ENCODE measurements around the gene BORCS6. TPM values are rescaled to one million over a fixed set of nuclear protein-coding genes. Genes with fewer than 3 reads are reported as not detected.

The BORCS6 gene
- total and polyA plus RNA-seq, 2 of the 13 experiments (the other 11 are each of a cell fraction or from before 2014, with no cell fraction given), result 2.0 to 5.1 TPM

DNA sequence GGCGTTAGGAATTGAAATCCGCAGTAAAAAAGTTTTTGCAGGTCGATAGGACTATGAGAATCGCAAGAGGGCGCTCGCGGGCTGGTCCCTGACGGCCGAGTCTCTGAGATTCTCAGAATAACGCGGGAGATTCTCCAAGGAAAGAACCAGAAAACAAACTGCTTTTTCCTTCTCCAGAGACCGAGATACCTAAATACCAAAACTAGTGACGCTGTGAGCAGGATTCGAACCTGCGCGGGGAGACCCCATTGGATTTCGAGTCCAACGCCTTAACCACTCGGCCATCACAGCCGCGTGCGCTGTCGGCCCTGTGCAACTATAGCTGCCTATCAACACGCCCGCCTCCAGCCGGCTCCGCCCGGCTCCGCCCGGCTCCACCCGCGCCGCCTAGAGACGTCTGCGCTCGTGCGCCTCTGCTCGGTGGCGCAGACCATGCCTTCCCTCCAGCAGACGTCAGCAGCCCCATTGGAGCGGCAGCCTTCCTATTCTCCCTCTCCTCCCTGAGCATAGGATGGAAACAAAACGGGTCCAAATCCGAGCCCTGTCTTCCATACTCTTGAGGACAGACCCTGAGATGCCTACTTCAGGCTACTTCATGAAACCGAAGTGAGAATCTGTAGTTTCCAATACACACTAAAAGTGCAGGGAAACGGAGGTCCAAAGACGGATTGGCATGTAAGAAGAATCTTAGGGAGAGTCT, 51.2 kb downstream of the BORCS6 start (continued):
- TF ChIP-seq, protein P1, sequence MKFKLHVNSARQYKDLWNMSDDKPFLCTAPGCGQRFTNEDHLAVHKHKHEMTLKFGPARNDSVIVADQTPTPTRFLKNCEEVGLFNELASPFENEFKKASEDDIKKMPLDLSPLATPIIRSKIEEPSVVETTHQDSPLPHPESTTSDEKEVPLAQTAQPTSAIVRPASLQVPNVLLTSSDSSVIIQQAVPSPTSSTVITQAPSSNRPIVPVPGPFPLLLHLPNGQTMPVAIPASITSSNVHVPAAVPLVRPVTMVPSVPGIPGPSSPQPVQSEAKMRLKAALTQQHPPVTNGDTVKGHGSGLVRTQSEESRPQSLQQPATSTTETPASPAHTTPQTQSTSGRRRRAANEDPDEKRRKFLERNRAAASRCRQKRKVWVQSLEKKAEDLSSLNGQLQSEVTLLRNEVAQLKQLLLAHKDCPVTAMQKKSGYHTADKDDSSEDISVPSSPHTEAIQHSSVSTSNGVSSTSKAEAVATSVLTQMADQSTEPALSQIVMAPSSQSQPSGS (CRISPR knock-in tag; IDR thresholded peaks at IDR 0.05), result peak; percentile 56; the same call in 1 of the 2 replicates
- TF ChIP-seq ZNF709 (CRISPR knock-in tag; IDR thresholded peaks at IDR 0.05) (peak; percentile 48; the same call in 1 of the 2 replicates), ZNF550 (CRISPR knock-in tag; IDR thresholded peaks at IDR 0.05; ENCODE audit: borderline replicate concordance) (no peak), FLYWCH1 (CRISPR knock-in tag; IDR thresholded peaks at IDR 0.05) (0 out of 2 replicates have a peak, but pooled peaks have one; percentile 40), ZNF333 (CRISPR knock-in tag; IDR thresholded peaks at IDR 0.05; ENCODE audit: borderline replicate concordance) (no peak; the same call in 1 of the 2 replicates), ZNF546 (CRISPR knock-in tag; conservative IDR thresholded peaks at IDR 0.05) (0 out of 2 replicates have a peak, but pooled peaks have one; percentile 63), ELF3 (CRISPR knock-in tag; IDR thresholded peaks at IDR 0.05) (peak; percentile 79), NCOA5 (CRISPR knock-in tag; IDR thresholded peaks at IDR 0.05) (no peak), PHF21A (CRISPR knock-in tag; IDR thresholded peaks at IDR 0.05) (peak; percentile 85), SAFB2 (CRISPR knock-in tag; IDR thresholded peaks at IDR 0.05; ENCODE audit: borderline replicate concordance, low read depth) (peak; percentile 55; the same call in 1 of the 2 replicates), ZNF3 (CRISPR knock-in tag; IDR thresholded peaks at IDR 0.05) (no peak), KDM1A (CRISPR knock-in tag; IDR thresholded peaks at IDR 0.05) (0 out of 2 replicates have a peak, but pooled peaks have one; percentile 18), CENPX (CRISPR knock-in tag; IDR thresholded peaks at IDR 0.05) (no peak), BORCS8-MEF2B (CRISPR knock-in tag; IDR thresholded peaks at IDR 0.05) (0 out of 2 replicates have a peak, but pooled peaks have one; percentile 39), PAX8 (CRISPR knock-in tag; IDR thresholded peaks at IDR 0.05; ENCODE audit: borderline replicate concordance) (no peak)
- TF ChIP-seq, protein P2, sequence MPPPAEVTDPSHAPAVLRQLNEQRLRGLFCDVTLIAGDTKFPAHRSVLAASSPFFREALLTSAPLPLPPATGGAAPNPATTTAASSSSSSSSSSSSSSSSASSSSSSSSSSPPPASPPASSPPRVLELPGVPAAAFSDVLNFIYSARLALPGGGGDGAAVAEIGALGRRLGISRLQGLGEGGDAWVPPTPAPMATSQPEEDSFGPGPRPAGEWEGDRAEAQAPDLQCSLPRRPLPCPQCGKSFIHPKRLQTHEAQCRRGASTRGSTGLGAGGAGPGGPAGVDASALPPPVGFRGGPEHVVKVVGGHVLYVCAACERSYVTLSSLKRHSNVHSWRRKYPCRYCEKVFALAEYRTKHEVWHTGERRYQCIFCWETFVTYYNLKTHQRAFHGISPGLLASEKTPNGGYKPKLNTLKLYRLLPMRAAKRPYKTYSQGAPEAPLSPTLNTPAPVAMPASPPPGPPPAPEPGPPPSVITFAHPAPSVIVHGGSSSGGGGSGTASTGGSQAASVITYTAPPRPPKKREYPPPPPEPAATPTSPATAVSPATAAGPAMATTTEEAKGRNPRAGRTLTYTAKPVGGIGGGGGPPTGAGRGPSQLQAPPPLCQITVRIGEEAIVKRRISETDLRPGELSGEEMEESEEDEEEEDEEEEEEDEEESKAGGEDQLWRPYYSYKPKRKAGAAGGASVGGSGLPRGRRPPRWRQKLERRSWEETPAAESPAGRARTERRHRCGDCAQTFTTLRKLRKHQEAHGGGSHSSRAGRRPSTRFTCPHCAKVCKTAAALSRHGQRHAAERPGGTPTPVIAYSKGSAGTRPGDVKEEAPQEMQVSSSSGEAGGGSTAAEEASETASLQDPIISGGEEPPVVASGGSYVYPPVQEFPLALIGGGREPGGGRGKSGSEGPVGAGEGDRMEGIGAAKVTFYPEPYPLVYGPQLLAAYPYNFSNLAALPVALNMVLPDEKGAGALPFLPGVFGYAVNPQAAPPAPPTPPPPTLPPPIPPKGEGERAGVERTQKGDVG (CRISPR knock-in tag; IDR thresholded peaks at IDR 0.05; ENCODE audit: borderline replicate concordance), result no peak; the same call in 1 of the 2 replicates
- TF ChIP-seq, protein P3, sequence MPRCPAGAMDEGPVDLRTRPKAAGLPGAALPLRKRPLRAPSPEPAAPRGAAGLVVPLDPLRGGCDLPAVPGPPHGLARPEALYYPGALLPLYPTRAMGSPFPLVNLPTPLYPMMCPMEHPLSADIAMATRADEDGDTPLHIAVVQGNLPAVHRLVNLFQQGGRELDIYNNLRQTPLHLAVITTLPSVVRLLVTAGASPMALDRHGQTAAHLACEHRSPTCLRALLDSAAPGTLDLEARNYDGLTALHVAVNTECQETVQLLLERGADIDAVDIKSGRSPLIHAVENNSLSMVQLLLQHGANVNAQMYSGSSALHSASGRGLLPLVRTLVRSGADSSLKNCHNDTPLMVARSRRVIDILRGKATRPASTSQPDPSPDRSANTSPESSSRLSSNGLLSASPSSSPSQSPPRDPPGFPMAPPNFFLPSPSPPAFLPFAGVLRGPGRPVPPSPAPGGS (CRISPR knock-in tag; IDR thresholded peaks at IDR 0.05), result no peak
- TF ChIP-seq, protein P4, sequence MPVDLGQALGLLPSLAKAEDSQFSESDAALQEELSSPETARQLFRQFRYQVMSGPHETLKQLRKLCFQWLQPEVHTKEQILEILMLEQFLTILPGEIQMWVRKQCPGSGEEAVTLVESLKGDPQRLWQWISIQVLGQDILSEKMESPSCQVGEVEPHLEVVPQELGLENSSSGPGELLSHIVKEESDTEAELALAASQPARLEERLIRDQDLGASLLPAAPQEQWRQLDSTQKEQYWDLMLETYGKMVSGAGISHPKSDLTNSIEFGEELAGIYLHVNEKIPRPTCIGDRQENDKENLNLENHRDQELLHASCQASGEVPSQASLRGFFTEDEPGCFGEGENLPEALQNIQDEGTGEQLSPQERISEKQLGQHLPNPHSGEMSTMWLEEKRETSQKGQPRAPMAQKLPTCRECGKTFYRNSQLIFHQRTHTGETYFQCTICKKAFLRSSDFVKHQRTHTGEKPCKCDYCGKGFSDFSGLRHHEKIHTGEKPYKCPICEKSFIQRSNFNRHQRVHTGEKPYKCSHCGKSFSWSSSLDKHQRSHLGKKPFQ (CRISPR knock-in tag; IDR thresholded peaks at IDR 0.05; ENCODE audit: insufficient replicate concordance), result peak; percentile 64
- TF ChIP-seq, protein P5, sequence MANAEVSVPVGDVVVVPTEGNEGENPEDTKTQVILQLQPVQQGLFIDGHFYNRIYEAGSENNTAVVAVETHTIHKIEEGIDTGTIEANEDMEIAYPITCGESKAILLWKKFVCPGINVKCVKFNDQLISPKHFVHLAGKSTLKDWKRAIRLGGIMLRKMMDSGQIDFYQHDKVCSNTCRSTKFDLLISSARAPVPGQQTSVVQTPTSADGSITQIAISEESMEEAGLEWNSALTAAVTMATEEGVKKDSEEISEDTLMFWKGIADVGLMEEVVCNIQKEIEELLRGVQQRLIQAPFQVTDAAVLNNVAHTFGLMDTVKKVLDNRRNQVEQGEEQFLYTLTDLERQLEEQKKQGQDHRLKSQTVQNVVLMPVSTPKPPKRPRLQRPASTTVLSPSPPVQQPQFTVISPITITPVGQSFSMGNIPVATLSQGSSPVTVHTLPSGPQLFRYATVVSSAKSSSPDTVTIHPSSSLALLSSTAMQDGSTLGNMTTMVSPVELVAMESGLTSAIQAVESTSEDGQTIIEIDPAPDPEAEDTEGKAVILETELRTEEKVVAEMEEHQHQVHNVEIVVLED (CRISPR knock-in tag; IDR thresholded peaks at IDR 0.05; ENCODE audit: borderline replicate concordance), result peak; percentile 72; the same call in 1 of the 2 replicates

Data from HepG2 (cell line).